HCT116 (cell line): ENCODE data around the gene APP.

Experiments
- EZH2 ChIP-seq: fragments of 200-600 bp; sonication (generic); IDR thresholded peaks from 2 replicates; pipeline ENCODE4 v1.6.1; 2017; ENCODE audit warnings: antibody characterized with exemption, mixed run types
- POLR2A ChIP-seq: IDR thresholded peaks from 2 replicates; pipeline ENCODE4 v1.7.0; 2011; ENCODE audit warnings: borderline replicate concordance; ENCODE audit not compliant: insufficient read depth, insufficient read length; ENCODE audit errors: extremely low read depth
- POLR2AphosphoS5 ChIP-seq: IDR thresholded peaks from 2 replicates; pipeline ENCODE4 v1.6.1; 2011; ENCODE audit warnings: mild to moderate bottlenecking, low read depth, low read length, moderate library complexity
- TF ChIP-seq, protein P1 (sequence below), 3 experiments: fragments of 200-600 bp in 1 of 3; sonication (generic) in 1 of 3; IDR thresholded peaks in 2 of 3; conservative IDR thresholded peaks in 1 of 3; 2 replicates each; pipeline ENCODE4 v1.5.1; 2012 to 2017; ENCODE audit warnings: low read depth in 2 of 3, low read length in 2 of 3, antibody characterized with exemption in 1 of 3, borderline replicate concordance in 1 of 3, control low read depth in 1 of 3, mild to moderate bottlenecking in 1 of 3, mixed read lengths in 1 of 3, mixed run types in 1 of 3, moderate library complexity in 1 of 3; ENCODE audit not compliant: insufficient read depth in 1 of 3

DNA sequence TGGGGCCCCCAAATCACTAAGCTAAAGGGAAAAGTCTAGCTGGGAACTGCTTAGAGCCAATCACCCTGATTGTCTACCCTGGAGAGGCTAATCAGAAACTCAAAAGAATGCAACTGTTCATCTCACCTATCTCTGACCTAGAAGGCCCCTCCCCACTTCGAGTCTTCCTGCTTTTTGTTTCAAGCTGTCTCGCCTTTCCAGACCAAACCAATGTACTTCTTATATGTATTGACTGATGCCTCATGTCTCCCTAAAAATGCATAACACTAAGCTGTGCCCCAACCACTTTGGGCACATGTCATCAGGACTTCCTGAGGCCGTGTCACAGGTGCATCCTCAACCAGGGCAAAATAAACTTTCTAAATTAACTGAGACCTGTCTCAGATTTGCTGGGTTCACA lies 209.5 kb downstream of the APP start:
- no peak for TF ChIP-seq EZH2
- TF ChIP-seq, protein P1, sequence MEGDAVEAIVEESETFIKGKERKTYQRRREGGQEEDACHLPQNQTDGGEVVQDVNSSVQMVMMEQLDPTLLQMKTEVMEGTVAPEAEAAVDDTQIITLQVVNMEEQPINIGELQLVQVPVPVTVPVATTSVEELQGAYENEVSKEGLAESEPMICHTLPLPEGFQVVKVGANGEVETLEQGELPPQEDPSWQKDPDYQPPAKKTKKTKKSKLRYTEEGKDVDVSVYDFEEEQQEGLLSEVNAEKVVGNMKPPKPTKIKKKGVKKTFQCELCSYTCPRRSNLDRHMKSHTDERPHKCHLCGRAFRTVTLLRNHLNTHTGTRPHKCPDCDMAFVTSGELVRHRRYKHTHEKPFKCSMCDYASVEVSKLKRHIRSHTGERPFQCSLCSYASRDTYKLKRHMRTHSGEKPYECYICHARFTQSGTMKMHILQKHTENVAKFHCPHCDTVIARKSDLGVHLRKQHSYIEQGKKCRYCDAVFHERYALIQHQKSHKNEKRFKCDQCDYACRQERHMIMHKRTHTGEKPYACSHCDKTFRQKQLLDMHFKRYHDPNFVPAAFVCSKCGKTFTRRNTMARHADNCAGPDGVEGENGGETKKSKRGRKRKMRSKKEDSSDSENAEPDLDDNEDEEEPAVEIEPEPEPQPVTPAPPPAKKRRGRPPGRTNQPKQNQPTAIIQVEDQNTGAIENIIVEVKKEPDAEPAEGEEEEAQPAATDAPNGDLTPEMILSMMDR (IDR thresholded peaks at IDR 0.05 in 2 of 3, conservative IDR thresholded peaks at IDR 0.05 in 1 of 3; ENCODE audit: borderline replicate concordance in 1 of 3, insufficient read depth in 1 of 3, low read depth in 2 of 3, low read length in 2 of 3) = no peak
- no peak for TF ChIP-seq POLR2A
- TF ChIP-seq POLR2AphosphoS5 = no peak
